HG02610 (cell line): Measurements from ENCODE around the gene PDIA5.

ENCODE experiments used
- ATAC-seq: cut with Tn5 transposase; IDR thresholded peaks from one replicate; pipeline ENCODE4 v1.9.1; 2021; ENCODE audit warnings: mild to moderate bottlenecking, moderate library complexity; ENCODE audit not compliant: unreplicated experiment

PDIA5 gene

DNA sequence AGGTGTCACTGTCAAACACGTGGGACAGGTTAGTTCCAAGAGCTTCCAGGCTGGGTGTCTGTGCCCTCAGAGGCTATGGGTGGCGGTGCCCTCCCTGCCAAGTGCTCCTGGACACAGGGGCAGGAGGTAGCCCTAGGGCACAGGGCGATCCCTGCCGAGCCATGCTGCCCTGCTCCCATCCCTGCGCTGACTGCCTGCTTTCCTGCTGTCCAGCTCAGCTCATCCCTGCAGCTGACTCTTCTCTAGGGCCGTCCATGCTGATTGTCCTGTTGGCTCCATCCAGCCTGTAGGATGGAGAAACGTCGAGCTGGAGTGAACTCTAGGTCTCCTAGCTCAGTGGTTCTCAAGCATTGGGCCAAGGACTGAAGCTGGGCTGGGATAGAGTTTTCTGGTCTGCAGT, 3.7 kb downstream of the PDIA5 start:
- ATAC-seq = no peak

- ATAC-seq = no peak
Observed at GRCh38 chr3:123071146-123071545, 4.3 kb downstream of the PDIA5 start.

- no peak for ATAC-seq
Observed at GRCh38 chr3:123071581-123071980, 4.8 kb downstream of the PDIA5 start.

GRCh38 chr3:123072152-123072551, 5.3 kb downstream of the PDIA5 start:
- no peak for ATAC-seq

GRCh38 chr3:123072564-123072963, 5.7 kb downstream of the PDIA5 start:
- no peak for ATAC-seq

- no peak for ATAC-seq
Observed at GRCh38 chr3:123075359-123075758, 8.5 kb downstream of the PDIA5 start.

- ATAC-seq = no peak
Observed at GRCh38 chr3:123076112-123076495, 9.3 kb downstream of the PDIA5 start.

DNA sequence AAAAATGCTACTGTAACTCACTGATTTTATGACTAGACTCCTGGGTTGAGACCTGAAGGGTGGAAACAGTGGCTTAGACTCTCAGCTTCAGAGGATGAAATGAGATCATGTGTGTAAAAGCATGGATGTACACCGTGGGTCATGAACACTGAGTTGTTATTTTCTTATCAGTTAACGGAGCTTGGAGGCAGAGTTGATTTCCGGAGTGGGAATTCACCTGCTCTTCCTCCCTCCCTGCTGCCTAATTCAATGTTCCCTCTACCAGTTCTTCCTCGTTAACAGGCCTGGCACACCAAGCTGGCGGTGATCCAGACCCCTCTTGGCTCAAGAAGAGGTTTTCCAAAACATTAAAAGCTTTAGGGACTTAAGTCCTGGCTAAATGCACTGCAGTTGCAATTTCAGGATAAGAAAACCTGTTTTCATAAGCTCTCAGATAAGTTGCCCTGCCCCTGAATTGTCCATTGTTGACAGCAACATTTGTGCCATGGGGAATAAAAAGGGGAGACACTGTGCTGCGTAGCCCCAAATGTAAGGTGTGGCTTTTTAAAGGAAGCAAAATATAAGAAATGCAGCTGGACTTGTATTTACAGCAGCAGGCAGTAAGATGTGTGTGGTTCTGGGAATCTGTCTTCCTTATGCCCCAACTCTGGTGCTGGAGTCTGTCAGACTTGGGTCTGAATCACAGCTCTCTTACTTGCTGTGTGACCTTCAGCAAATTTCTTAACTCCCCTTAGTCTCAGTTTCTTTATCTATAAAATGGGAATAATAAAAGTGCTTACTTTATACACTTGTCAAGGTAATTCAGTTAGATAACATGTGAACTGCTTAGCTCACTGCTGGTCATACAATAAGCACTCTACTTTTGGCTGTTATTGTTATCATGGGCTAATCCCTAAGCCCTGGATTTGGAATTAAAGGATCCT, 9.9 kb downstream of the PDIA5 start:
- no peak for ATAC-seq

GRCh38 chr3:123078101-123078500, 11.3 kb downstream of the PDIA5 start:
- ATAC-seq = no peak

DNA sequence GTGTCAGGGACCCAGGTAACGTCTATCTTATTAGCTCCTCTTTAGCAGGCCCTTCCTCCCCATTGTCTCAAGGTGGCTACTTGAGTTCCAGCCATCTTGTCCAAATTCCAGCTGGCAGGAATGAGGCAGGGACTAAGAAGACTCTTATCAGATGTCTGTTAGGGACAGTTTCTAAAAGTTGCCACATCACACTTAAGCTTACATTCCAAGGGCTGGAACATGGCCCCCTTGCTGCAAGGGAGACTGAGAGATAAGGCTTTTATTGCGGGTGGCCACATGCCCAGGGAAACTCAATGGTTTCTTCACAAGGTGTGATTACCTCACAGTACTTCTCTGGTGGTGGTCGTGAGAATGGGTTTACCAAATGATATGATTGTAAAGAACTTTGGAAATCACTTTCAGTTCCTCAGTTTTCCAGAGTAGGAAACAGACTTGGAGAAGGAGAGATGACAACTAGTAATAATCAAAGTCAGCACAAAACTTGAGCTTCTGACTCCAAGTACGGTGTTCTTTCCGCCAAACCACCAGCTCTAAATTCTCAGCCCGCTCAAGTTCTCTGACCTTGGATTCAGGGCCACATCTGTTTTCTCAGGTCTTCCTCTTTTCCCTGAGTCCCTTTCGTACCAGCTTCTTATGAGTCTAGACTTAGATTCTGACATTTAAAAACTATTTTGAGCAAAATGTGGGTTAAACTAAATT, 14.2 kb downstream of the PDIA5 start:
- ATAC-seq = no peak

DNA sequence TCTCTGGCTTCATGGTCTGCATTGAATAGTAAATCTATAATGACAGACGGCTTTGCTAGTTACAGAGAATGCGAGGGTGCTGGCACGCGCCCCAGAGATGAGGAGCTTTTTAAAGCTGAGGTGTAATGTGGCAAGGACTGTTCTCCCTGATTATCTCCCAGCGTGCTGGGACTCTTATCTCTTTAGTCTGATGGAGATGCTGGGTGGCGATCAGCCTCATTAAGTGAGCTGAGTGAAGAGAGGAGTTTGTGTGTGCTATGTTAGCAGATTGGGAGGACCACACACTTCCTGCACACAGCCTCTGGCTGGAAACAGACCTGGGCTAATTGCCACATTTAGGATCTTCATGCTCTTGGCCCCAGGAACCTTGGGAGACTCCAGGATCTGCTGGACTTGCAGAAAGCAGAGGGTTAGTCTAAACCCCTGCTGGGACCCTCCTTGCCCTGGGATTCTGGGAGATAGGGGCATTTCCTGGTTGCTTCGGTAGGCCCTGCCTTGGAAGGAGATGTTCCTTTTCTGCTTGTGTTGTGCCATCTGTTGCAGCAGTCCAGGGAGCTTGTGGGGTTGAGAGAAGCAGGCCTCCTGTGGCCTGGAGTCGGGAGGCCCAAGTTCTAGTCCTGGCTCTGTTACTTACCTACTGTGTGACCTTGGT, 15.0 kb downstream of the PDIA5 start:
- no peak for ATAC-seq

- ATAC-seq = peak; percentile 61
Observed at GRCh38 chr3:123082370-123083065, 15.7 kb downstream of the PDIA5 start.

GRCh38 chr3:123083383-123084124, 16.7 kb downstream of the PDIA5 start:
- no peak for ATAC-seq

GRCh38 chr3:123084192-123084591, 17.4 kb downstream of the PDIA5 start:
- ATAC-seq = no peak

DNA sequence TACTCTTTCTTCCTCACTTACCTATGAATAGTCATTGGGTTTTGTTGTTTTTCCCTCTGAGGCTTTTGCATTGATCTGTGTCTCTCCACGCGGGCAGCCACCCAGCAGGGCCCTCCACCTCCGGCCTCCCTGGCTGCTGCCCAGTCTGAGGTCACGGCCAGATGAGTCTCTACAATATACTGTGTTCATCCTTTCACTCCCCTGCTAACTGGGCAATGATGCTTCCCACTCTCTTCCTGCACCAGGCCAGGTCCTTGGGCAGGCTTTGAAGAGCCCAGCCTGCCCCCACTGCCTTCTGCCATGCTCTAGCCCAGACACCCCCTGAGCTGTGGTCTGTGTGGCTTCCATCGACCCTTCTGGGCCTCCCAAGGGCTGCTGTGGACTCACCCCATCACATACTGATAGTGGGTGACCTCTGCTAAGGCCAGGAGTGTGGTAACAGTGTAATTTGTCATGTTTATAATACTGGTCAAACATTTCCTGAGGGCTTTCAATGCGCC, 18.0 kb downstream of the PDIA5 start:
- ATAC-seq = no peak

DNA sequence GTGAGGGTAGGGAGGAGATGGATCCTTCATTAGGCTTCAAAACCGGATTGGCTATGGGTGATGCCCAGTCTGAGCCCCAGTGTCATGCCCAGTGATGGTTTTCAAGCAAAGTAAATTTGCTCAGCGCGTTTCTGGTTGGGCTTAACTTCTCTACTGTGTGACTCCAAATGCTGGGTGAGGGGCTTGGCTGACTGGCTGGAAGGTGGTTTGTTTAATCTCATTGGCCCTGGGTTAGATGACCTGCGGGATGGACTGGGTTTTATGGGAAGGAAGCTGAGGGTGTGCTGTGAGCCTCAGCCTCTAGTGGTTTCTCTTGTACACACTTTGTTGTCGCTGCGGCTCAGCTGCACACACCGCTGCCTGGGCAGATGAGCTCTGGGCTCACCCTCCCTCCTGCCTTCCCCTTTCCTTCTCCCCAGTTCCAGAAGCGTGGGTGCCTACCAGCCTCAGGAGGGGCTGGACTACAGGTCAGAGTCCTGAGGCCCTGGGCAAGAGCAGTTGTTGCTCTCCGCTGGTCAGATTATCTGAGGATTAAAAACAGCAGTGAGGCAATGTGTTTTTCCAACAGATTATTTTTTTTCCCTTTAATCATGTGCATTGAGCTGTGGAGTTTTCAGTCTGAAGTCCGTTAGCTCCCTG, 18.6 kb downstream of the PDIA5 start:
- ATAC-seq = peak; percentile 28

- ATAC-seq = no peak
Observed at GRCh38 chr3:123085932-123086627, 19.3 kb downstream of the PDIA5 start.

DNA sequence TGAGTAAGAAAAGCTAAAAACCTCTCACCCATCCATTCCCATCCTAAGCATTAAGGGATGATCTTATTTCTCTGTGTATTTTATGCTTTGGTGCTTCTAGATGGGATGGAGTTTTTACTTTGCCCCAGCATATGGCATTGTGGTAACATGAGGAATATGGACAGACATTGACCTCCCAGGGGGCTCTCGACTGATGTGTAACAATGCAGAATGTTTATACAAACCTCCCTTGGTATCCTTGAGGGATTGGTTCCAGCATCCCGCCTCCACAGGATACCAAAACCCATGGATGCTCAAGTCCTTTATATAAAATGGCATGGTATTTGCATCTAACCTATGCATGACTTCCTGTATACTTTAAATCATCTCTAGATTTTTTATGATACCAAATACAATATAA, 21.6 kb downstream of the PDIA5 start:
- no peak for ATAC-seq
